BE2C (cell line): ENCODE results near the gene CTSE.

Source experiments
- DNase-seq: peaks from one replicate; pipeline ENCODE4 v3.0.0-alpha.2; 2020
- H3K27me3 ChIP-seq: fragments of 250-450 bp; sonication (Bioruptor Pico); 2 replicates; pipeline ENCODE4 v1.5.1; 2020; ENCODE audit warnings: mild to moderate bottlenecking
- H3K36me3 ChIP-seq: fragments of 250-450 bp; sonication (Bioruptor Pico); 2 replicates; pipeline ENCODE4 v1.5.1; 2020; ENCODE audit warnings: mild to moderate bottlenecking
- H3K4me1 ChIP-seq: fragments of 250-450 bp; sonication (Bioruptor Pico); 2 replicates; pipeline ENCODE4 v1.5.1; 2020
- H3K4me3 ChIP-seq: 2 replicates; pipeline ENCODE4 v1.5.1; 2011; ENCODE audit warnings: low read depth, low read length
- H3K9me3 ChIP-seq: fragments of 250-450 bp; sonication (Bioruptor Pico); 2 replicates; pipeline ENCODE4 v1.5.1; 2020
- CTCF ChIP-seq: IDR thresholded peaks from 2 replicates; pipeline ENCODE4 v1.5.1; 2012; ENCODE audit warnings: mild to moderate bottlenecking, low read depth, low read length

Gene CTSE

GRCh38 chr1:205988585-205988995 lies 35.1 kb downstream of the CTSE start:
- no peak for DNase-seq
- no peaks in the 10 kb centered on the region for H3K9me3 ChIP-seq
- no peak for TF ChIP-seq CTCF
- H3K4me1 ChIP-seq: no peaks in the 10 kb centered on the region
- H3K4me3 ChIP-seq: no peak overlapping the region
- H3K36me3 ChIP-seq: no peaks in the 10 kb centered on the region
- peaks cover 23% of the 10 kb centered on the region for H3K27me3 ChIP-seq

GRCh38 chr1:205986861-205987260 lies 36.8 kb downstream of the CTSE start:
- TF ChIP-seq CTCF: no peak
- no peaks in the 10 kb centered on the region for H3K4me1 ChIP-seq
- no peak overlapping the region for H3K4me3 ChIP-seq
- no peaks in the 10 kb centered on the region for H3K36me3 ChIP-seq
- DNase-seq: no peak
- no peaks in the 10 kb centered on the region for H3K9me3 ChIP-seq
- H3K27me3 ChIP-seq: peaks cover 17% of the 10 kb centered on the region

GRCh38 chr1:205986292-205986691 lies 37.4 kb downstream of the CTSE start:
- no peak overlapping the region for H3K4me3 ChIP-seq
- no peak for DNase-seq
- H3K27me3 ChIP-seq: peaks cover 13% of the 10 kb centered on the region
- no peaks in the 10 kb centered on the region for H3K9me3 ChIP-seq
- TF ChIP-seq CTCF: no peak
- no peaks in the 10 kb centered on the region for H3K36me3 ChIP-seq
- no peaks in the 10 kb centered on the region for H3K4me1 ChIP-seq

GRCh38 chr1:205985330-205986005 lies 38.2 kb downstream of the CTSE start:
- Histone ChIP-seq H3K27me3 (peaks cover 10% of the 10 kb centered on the region), H3K4me1 (no peaks in the 10 kb centered on the region), H3K4me3 (no peak overlapping the region), H3K9me3 (no peaks in the 10 kb centered on the region), H3K36me3 (no peaks in the 10 kb centered on the region)
- no peak for TF ChIP-seq CTCF
- DNase-seq: no peak

- DNase-seq: peak; percentile 61
- TF ChIP-seq CTCF: peak; percentile 81
- H3K27me3 ChIP-seq: no peaks in the 10 kb centered on the region
- no peaks in the 10 kb centered on the region for H3K36me3 ChIP-seq
- no peak overlapping the region for H3K4me3 ChIP-seq
- no peaks in the 10 kb centered on the region for H3K9me3 ChIP-seq
- peaks cover 3% of the 10 kb centered on the region; the same call in 1 of the 2 replicates for H3K4me1 ChIP-seq
These were observed 39.6 kb downstream of the CTSE start for GRCh38 chr1:205983925-205984725.

GRCh38 chr1:205981257-205981656 lies 42.4 kb downstream of the CTSE start:
- peaks cover 10% of the 10 kb centered on the region for H3K4me1 ChIP-seq
- no peak for TF ChIP-seq CTCF
- no peaks in the 10 kb centered on the region for H3K27me3 ChIP-seq
- H3K4me3 ChIP-seq: no peak overlapping the region
- H3K9me3 ChIP-seq: no peaks in the 10 kb centered on the region
- no peak for DNase-seq
- no peaks in the 10 kb centered on the region for H3K36me3 ChIP-seq
